A172 (cell line): Measurements from ENCODE around the gene KIF16B. TPM values are rescaled to one million over a fixed set of nuclear protein-coding genes. Genes with fewer than 3 reads are reported as not detected.
"Not testable (repeated sequence)": the region's sequence is repeated elsewhere in the genome, so short reads cannot be mapped to it uniquely, and the experiment has no call there.

Source experiments
- DNase-seq: peaks from one replicate; pipeline ENCODE4 v3.0.0-alpha.2; 2015; ENCODE audit warnings: low spot score
- total RNA-seq: library from RNA; depleted of rRNA; stranded (reverse); fragments of >200 nt; shearing (Covaris generic); gene quantifications from 2 replicates; pipeline ENCODE4 v1.2.3, GENCODE V29; 2014

The KIF16B gene
- total RNA-seq, 1 experiment from 2014 or later: 11.2 TPM

DNA sequence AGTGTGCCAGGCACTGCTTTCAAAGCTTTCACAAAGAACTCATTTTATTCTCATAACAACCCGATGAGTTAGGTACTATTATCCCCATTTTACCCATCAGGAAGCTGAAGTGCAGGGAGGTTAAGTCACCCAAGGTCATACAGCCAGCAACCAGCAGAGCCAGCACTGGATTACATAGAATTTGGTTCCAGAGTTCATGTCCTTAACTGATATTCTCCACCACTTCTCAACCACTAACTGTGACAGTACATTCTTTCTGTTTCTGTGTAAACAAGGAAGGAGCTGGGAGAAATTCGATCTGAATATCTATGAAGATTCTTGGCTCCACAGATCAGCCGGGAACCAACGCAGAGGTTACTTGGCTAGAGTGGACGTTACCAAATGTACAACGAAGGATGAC lies 98.0 kb downstream of the KIF16B start:
- no peak for DNase-seq

DNA sequence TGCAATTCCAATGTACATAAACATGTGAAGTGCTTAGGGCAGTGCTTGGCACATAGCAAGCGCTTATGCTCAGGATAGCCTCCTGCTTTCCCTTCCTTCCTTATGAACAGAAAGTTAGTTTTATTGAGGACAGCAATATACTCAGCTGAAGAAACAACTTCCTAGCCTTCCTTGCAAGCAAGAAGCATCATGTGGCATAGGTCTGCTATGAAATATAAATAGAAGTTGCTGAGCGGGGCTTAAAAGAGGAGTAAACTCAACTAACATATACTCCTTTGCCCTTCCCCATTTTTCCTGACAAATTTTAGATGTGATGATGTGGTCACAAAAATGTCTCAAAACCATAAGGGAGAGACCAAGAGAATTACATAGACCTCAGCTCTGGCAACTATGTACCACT lies 98.9 kb downstream of the KIF16B start:
- no peak for DNase-seq

DNA sequence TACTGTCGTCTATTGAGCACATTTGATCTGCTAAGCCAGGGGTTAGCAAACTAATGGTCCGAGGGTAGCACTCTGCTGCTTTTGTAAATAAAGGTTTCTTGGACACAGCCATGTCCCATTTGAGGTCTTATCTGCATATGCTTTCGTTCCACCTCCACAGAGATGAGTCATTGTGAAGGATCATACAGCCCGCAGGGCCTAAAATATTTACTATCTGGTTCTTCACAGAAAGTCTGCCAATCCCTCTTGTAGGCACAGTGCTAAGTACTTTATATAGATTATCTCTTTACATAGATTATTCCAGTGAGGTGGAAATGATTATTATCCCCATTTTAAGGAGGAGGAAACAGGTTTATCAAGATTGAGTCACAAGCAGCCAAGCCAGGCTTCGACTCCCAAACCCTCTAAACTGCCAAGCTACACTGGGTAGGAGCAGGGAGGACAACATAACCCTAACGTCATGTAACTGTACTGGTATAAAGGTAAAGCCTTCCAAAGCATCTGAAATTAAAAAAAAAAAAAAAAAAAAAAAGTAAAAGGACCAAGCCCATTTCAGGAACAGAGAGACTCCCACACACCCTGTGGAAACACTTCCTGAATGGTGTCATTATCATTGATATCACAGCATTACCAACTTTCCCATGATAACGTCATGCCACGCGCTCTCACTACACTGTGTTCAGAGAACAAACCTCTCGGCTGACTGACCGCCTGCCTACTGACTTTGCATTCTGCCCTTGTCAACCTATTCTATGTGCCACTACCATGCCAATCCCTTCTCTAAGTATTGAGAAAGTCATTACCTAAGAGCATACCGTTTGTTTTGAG lies 101.0 kb downstream of the KIF16B start:
- peak; percentile 9 for DNase-seq

DNA sequence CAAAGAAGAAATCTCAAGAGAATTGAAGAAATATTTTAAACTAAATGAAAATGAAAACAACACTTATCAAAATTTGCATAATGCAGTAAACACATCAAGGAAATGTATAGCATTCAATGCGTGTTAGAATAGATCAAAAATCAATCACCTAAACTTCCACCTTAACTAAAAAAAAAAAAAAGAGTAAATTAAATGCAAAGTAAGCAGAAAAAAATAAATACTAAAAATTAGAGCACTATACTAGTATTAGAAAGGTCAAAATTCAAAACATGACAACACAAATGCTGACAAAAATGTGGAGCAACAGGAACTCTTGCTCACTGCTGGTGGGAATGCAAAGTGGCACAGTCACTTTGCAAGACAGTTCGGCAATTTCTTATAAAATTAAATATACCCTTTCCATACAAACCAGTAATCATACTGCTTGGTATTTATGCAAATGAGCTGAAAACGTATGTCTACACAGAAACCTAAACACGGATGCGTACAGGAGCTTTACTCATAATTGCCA lies 103.8 kb downstream of the KIF16B start:
- DNase-seq: no peak

DNA sequence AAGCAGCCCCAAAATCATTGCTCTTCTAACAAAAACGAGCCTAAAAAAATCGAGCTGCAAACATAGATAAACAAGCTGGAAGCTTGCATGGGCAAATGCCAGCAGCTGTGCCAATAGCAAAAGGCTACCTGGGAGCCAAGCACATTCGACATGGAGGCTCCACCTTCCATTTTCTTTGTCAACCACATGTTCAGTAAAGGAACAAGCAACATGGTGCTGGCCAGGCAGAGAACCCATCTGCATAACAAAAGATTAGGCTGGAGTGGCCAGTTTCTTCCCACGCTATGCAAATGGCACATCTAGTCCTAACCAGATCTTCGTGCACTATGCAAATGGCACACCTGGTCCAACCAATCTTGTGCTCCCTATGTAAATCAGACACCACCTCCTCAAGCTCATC lies 110.5 kb downstream of the KIF16B start:
- DNase-seq: no peak

DNA sequence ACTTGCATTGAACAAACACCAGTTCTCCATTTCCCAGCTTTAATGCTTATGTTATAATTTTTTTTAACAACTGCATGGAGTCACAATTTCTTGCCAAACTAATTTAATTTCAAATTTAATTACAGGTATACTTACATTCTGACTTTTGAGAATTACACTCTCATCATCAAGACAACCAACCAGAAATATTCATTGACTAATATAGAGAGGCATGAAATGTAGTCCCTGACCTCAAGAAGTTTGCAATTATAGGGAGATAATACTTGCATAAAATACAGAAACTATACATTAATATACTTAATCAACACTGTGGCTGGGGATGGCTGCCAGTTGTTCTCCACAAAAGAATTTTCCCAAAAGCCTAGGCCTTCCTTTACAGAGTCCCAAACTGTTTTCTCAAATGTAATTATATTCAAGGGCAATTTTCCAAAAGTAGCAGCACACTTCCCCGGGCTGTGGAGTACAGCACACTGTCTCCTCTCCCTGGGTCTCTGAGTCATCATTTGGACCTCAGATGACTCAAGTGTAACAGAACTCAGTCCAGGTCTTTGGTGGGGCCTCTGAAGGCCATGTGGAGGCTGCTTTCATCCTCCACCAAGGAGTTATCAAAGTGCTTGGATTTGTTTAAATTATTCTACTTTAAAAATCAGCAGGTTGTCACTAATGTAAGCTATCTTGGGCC lies 114.1 kb downstream of the KIF16B start:
- peak; percentile 64 for DNase-seq

DNA sequence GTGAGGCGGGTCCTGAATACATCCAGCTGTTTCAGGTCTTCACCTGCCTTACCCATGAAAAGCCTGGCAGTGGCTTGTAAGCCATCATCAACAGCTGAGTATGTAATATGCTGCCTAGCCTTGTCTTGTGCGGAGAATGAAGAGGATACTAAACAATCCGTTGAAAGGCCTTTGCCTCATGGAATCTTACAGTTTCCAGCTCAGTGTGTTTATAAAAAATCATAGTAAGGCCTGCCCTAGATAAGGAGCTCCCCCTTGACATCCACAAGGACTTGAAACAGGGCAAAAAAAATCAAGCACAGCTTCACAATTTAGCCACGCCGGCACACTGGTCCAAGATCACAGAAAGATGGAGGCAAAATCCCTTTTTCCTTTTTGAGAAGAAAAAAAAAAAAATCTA lies 115.7 kb downstream of the KIF16B start:
- no peak for DNase-seq

DNA sequence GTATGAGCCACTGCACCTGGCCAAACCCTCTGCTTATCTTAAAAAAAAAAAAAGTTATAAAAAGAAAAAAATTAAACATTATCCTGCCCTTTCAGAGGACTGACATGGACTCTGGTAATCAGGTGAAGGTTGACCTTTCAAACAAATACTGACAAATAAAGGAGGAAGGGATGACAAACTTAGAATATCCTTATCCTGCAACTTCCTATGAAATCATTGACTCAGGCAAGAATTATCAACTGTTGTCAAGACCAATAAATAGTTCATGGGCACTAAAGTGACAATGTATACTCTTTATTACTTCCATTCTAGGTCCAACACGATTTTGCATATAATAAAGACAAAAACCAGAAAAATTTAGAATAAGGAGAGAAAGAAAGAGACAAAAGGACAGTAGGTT lies 117.9 kb downstream of the KIF16B start:
- no peak for DNase-seq

DNA sequence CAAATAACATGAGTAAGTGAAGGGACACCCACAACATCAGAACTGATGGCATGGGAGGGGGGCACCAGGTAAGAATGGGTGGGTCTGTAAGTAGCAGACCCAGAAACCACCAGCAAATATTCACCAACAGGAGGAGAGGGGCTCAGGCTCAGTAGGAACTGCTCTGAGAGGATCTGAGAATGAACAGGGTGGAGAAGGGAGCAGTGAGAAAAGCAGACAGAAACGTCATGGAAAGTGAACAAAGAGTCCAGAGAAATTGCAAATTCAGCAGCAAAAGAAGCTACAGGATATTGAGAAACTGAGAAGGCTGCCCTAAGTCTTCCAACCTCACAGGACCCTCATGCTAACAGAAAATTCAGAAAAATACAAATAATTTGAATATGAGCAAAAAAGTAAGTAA lies 121.3 kb downstream of the KIF16B start:
- no peak for DNase-seq

DNA sequence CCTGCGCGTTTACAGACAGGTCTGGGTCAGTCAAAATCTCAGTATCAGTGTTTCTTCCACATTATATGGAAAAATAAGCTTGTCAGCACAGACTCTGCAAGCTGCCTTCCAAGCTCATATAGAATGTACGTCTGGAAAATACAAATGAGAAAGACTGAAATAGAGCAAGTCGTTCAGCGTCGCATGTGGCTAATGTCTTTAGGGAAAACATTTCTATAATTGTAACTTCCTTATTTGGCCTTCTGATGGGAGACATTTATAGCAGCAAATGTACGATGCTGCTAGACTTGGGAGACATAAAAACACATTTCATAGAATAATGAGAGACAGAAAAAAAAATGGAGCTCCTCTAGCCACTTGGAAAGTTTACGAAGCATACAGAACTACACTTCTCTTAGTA lies 122.2 kb downstream of the KIF16B start:
- DNase-seq: no peak

DNA sequence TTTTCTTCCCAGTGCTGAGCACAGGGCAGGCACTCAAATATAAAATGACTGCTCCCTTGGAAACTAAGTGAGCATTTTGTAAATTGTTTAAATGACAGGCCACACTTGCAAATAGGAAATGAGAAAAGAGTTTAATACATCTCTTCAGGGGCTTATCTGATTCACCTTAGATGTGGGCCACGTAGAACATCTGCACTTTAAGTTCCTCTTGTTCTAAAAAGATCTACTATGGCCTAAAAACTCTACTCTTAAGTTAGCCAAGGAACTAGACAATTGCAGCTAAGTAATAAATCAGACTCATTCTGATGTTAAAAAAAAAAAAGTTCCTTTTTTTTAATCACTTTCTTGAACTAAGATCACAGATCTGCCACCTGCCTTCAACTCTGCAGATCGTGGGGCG lies 126.3 kb downstream of the KIF16B start:
- DNase-seq: no peak

DNA sequence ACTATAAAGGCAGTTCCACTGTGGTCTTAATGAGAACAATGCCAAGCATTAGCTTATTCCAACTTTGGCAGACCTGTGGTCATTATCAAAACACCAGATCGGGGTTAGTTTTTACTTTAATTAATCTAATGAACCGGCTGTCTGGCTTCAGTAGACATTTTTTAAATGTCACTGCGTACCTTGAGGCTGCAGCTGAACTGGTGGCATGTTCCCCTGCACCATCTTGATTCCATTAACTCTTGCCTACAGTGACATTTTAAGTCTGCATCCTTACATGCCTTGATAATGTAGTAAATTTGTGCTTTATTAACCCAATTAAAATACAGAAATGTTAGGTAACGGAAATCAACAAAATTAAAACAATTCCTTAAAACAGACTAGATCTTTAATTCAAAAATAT lies 127.0 kb downstream of the KIF16B start:
- DNase-seq: no peak

DNA sequence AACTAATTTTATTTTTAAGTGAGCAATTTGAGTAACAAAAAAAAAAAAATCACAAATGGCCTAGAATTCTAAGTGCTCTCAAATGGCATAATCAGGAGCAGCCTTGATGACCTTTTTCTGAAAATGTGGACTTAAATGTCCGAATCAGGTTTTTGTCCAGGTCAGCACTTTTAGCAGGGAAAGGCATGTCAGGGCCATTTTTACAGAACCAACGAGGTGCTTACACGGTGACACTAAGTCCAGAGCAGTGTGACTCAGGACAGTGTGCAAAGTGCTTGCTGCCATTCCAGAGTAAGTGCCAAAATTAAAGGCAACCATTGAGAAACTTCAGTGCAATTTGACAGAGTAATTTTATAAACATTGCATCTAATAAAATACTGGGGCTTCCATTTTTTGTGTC lies 127.8 kb downstream of the KIF16B start:
- DNase-seq: no peak

DNA sequence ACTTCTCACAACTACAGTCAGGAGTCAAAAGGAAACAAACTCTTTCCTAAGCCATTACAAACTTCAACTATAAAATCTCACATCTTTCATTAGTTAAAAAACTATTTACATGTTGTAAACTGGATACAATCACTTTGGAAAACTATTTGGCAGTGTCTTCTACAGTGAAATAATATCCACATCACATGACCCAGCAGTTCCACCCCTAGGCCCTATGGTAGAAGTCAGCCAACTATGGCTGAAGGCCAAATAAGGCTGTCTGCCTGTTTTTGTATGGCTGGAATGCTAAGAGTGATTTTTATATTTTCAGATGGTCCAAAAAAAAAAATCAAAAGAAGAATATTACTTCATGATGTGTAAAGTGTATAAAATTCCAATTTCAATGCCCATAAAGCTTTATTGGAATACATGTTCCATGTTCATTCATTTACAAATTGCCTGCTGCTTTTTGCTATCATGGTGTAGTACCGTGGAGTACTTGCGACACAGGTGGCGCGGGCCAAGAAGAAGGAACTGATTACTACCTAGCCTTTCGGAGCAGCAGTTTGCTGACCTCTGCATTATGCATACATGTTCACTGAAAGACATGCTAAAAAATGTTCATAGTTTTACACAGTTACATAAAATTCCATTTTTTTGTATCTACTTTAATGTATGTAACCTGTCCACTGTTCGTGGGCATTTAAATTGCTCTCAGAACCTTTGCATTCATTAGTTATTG lies 129.0 kb downstream of the KIF16B start:
- DNase-seq: no peak

DNA sequence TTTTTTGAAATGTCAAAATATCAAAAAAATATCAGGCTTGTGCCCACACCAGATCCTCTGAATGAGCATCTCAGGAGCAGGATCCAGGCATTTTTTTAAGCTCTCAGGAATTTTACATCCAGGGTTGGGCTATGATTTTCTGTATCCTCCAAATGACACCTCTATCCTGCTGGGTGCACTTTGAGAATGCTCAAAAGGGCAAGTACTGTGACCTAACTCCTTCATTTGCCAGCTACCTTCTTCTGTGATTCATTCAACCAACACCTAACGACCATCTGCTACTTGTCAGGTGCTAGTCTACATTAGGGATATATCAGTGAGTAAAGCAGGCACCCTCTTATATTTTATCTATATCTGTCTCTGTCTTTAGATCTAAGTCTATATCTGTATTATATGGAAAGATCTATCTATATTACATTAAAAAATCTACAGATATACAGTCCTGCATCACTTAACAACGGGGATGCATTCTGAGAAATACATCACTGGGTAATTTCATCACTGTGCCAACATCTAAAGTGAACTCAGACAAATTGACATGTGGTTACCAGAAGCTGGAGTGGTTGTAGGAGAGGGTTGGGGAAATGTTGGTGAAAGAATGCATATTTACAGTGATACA lies 131.6 kb downstream of the KIF16B start:
- DNase-seq: no peak

DNA sequence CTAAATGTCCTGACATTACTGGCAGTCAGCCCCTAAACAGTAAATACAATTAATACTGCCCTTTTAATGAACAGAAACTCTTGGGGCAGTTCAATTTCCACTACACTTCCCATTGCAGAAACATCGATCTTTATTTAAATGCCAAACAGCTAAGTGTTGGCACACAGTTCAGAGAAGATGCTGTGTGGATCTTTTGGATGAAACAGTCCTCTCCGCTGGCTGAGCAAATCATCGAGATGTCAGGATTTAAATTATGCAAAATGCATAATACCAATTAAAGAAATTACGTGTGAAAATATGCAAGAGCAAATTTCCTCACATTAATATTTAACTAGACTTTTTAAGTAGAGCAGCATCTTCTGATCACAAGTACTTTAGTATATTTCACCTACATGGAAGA lies 132.6 kb downstream of the KIF16B start:
- DNase-seq: no peak

DNA sequence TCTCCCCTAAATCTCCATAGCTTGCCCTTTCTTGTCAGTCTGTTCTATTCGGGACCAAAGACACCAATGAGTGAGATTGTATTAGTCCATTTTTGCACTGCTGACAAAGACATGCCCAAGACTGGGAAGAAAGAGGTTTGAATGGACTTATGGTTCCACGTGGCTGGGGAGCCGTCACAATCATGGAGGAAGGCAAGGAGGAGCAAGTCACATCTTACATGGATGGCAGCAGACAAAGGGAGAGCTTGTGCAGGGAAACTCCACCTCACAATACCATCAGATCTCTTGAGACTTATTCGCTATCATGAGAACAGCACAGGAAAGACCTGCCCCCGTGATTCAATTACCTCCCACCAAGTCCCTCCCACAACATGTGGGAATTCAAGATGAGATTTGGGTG lies 133.7 kb downstream of the KIF16B start:
- not testable (repeated sequence) for DNase-seq

DNA sequence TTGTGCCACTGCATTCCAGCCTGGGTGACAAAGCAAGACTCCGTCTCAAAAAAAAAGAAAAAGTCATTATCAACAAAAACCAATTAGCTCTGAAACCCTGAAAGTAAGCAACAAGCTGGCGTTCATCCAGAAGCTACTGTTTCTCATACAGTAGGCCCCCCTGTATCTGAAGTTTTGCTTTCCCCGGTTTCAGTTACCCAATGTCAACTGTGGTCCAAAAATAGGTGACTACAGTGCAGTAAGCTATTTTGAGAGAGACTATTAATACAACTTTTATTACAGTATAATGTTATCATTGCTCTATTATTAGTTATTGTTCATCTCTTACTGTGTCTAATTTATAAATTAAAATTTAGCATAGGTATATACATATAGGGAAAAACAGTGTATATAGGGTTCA lies 135.1 kb downstream of the KIF16B start:
- DNase-seq: no peak

DNA sequence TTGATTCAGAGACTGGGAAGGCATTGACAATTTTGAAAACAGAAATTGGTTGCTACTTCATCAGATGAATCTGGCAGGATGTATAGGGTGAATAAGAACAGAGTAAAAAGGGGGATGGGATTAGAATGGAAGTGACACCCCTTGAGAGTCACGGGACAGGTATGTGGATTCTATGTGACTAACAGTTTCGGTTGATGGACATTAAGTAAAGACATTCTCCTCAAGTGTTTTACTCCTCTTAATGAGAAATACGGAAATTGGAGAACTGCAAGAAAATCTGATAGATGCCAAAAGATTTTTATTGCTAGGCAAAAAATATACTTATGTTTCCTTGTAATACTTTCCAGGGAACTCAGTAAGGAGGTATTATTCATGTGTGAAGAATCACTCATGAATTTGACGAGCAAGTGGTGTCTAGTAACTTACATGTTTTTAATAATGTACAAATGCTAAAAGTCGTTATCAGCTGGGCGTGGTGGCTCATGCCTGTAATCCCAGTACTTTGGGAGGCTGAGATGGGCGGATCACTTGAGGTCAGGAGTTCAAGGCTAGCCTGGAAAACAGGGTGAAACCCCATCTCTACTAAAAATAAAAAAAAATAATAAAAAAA lies 135.8 kb downstream of the KIF16B start:
- DNase-seq: no peak

DNA sequence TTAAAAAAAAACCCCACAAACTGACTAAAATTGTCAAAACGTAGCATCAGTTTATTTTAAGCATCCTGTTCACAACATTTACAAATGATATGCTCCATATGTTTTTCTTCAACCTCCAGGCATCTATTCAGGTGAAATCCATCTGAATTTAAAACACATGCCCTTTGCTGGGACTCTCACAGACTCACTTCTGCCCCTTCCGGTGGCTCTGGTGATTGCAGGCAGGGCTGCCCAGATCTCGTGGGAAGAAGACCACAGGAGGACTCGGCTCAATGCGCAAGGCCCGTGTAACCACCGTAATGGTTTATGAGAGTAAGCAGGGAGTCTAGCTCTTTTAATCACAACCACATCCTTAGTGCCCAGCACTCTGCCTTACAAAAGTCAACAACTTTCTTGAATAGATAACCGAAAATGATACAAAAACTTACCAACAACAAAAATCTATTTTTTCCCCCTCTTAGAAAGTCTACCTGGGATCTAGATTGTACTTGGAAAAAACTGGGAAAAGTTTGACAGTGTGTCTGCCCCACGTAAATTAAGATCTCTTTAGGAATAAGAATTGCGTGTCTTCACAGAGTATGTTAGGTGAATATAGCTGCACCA lies 139.1 kb downstream of the KIF16B start:
- DNase-seq: no peak

DNA sequence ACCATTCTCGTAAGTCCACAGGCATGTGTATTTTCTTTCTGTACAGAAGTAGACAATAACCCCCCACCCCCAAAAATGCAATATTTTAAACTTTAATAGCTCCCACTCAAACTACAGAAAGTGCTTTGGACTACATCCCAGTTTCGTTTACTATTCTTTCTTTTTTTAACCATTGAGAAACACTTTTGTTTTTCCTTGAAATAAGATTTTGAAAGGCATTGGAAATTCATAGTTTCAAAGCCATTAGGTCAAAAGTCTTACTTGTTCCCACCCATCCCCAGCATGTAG lies 140.0 kb downstream of the KIF16B start:
- DNase-seq: no peak
